ENCODE results near the gene SPOCK1.

The SPOCK1 gene

GRCh38 chr5:137372773-137373160 lies 126.4 kb downstream of the SPOCK1 start:
- Histone ChIP-seq H4K20me1 (ENCODE audit: insufficient read depth, low read length) (no peaks in the 10 kb centered on the region), H3K9ac (ENCODE audit: low read depth, low read length) (no peak overlapping the region), H3K27me3 (ENCODE audit: insufficient read depth, low read length, poor library complexity) (no peaks in the 10 kb centered on the region), H2AFZ (ENCODE audit: low read depth, low read length) (no peak overlapping the region), H3K4me1 (ENCODE audit: insufficient read depth, low read length) (no peaks in the 10 kb centered on the region), H3K36me3 (ENCODE audit: insufficient read depth, low read length) (no peaks in the 10 kb centered on the region), H3K79me2 (ENCODE audit: insufficient read depth, low read length) (no peaks in the 10 kb centered on the region), H3K4me2 (ENCODE audit: insufficient read depth, low read length) (no peak overlapping the region), H3K4me3 (ENCODE audit: low read depth in 1 of 2, low read length in 2 of 2) (no peak overlapping the region), H3K27ac (ENCODE audit: low read length) (no peak overlapping the region), H3K9me3 (ENCODE audit: insufficient read depth, low read length, severe bottlenecking) (no peaks in the 10 kb centered on the region)
- DNase-seq (no peak), ATAC-seq (ENCODE audit: insufficient read depth, low read depth) (no peak)
- no peak for TF ChIP-seq EZH2 (IDR thresholded peaks at IDR 0.05; ENCODE audit: borderline replicate concordance, low read depth, low read length, severe bottlenecking)
- TF ChIP-seq CTCF (IDR thresholded peaks at IDR 0.05; ENCODE audit: borderline replicate concordance, extremely low read depth, low read length, poor library complexity, severe bottlenecking) = no peak

- Histone ChIP-seq H3K4me2 (ENCODE audit: insufficient read depth, low read length) (no peak overlapping the region), H3K36me3 (ENCODE audit: insufficient read depth, low read length) (no peaks in the 10 kb centered on the region)
- DNase-seq = no peak
Observed at GRCh38 chr5:137372016-137372772, 126.9 kb downstream of the SPOCK1 start.

GRCh38 chr5:137370096-137371071 lies 128.7 kb downstream of the SPOCK1 start:
- TF ChIP-seq EZH2 (IDR thresholded peaks at IDR 0.05; ENCODE audit: borderline replicate concordance, low read depth, low read length, severe bottlenecking) (no peak), CTCF (IDR thresholded peaks at IDR 0.05; ENCODE audit: borderline replicate concordance, extremely low read depth, low read length, poor library complexity, severe bottlenecking) (no peak)
- H3K79me2 ChIP-seq (ENCODE audit: insufficient read depth, low read length) = no peaks in the 10 kb centered on the region
- no peaks in the 10 kb centered on the region for H3K9me3 ChIP-seq (ENCODE audit: insufficient read depth, low read length, severe bottlenecking)
- no peak for ATAC-seq (ENCODE audit: insufficient read depth, low read depth)
- H3K4me1 ChIP-seq (ENCODE audit: insufficient read depth, low read length) = no peaks in the 10 kb centered on the region
- no peak overlapping the region for H2AFZ ChIP-seq (ENCODE audit: low read depth, low read length)
- H3K4me3 ChIP-seq (ENCODE audit: low read depth in 1 of 2, low read length in 2 of 2) = no peak overlapping the region
- no peak for DNase-seq
- H3K27ac ChIP-seq (ENCODE audit: low read length) = no peak overlapping the region
- no peaks in the 10 kb centered on the region for H3K36me3 ChIP-seq (ENCODE audit: insufficient read depth, low read length)
- H4K20me1 ChIP-seq (ENCODE audit: insufficient read depth, low read length) = no peaks in the 10 kb centered on the region
- H3K27me3 ChIP-seq (ENCODE audit: insufficient read depth, low read length, poor library complexity) = no peaks in the 10 kb centered on the region
- H3K9ac ChIP-seq (ENCODE audit: low read depth, low read length) = no peak overlapping the region
- no peak overlapping the region for H3K4me2 ChIP-seq (ENCODE audit: insufficient read depth, low read length)

More at GRCh38 chr5:137372016-137372772, 126.9 kb downstream of the SPOCK1 start:
- Histone ChIP-seq H3K9ac (ENCODE audit: low read depth, low read length) (no peak overlapping the region), H3K79me2 (ENCODE audit: insufficient read depth, low read length) (no peaks in the 10 kb centered on the region), H3K27me3 (ENCODE audit: insufficient read depth, low read length, poor library complexity) (no peaks in the 10 kb centered on the region), H4K20me1 (ENCODE audit: insufficient read depth, low read length) (no peaks in the 10 kb centered on the region), H3K4me3 (ENCODE audit: low read depth in 1 of 2, low read length in 2 of 2) (no peak overlapping the region), H3K27ac (ENCODE audit: low read length) (no peak overlapping the region), H2AFZ (ENCODE audit: low read depth, low read length) (no peak overlapping the region), H3K4me1 (ENCODE audit: insufficient read depth, low read length) (no peaks in the 10 kb centered on the region), H3K9me3 (ENCODE audit: insufficient read depth, low read length, severe bottlenecking) (no peaks in the 10 kb centered on the region)
- TF ChIP-seq EZH2 (IDR thresholded peaks at IDR 0.05; ENCODE audit: borderline replicate concordance, low read depth, low read length, severe bottlenecking) (no peak), CTCF (IDR thresholded peaks at IDR 0.05; ENCODE audit: borderline replicate concordance, extremely low read depth, low read length, poor library complexity, severe bottlenecking) (no peak)
- no peak for ATAC-seq (ENCODE audit: insufficient read depth, low read depth)
